ENCODE measurements around the gene DLX2. TPM values are rescaled to one million over a fixed set of nuclear protein-coding genes. Genes with fewer than 3 reads are reported as not detected.

Gene DLX2
- total and polyA plus RNA-seq, 2 of the 13 experiments (the other 11 are each of a cell fraction or from before 2014, with no cell fraction given), result 0.07 to 0.15 TPM

GRCh38 chr2:172102391-172103359 is at the start of gene DLX2 (continued):
- TF ChIP-seq ZNF274 (CRISPR knock-in tag; IDR thresholded peaks at IDR 0.05) (peak; percentile 68; the same call in 1 of the 2 replicates), HIC2 (CRISPR knock-in tag; IDR thresholded peaks at IDR 0.05; ENCODE audit: low read depth) (no peak), ZXDC (CRISPR knock-in tag; IDR thresholded peaks at IDR 0.05) (peak; percentile 70; the same call in 1 of the 2 replicates), MIER2 (CRISPR knock-in tag; IDR thresholded peaks at IDR 0.05) (peak; percentile 36; the same call in 1 of the 2 replicates), MTERF4 (CRISPR knock-in tag; IDR thresholded peaks at IDR 0.05) (peak; percentile 92), JARID2 (CRISPR knock-in tag; IDR thresholded peaks at IDR 0.05; ENCODE audit: insufficient replicate concordance) (no peak), DPF2 (CRISPR knock-in tag; IDR thresholded peaks at IDR 0.05; ENCODE audit: borderline replicate concordance, low read depth) (no peak), JUND (CRISPR knock-in tag; IDR thresholded peaks at IDR 0.05) (no peak), ZNF614 (CRISPR knock-in tag; IDR thresholded peaks at IDR 0.05; ENCODE audit: borderline replicate concordance) (peak; percentile 77; the same call in 1 of the 2 replicates), PLRG1 (conservative IDR thresholded peaks at IDR 0.05) (no peak), MEIS2 (CRISPR knock-in tag; IDR thresholded peaks at IDR 0.05) (peak; percentile 91), ZNF333 (CRISPR knock-in tag; IDR thresholded peaks at IDR 0.05; ENCODE audit: borderline replicate concordance) (peak; percentile 90), MYNN (CRISPR knock-in tag; IDR thresholded peaks at IDR 0.05; ENCODE audit: low read depth) (0 out of 2 replicates have a peak, but pooled peaks have one; percentile 58), PRPF4 (IDR thresholded peaks at IDR 0.05; ENCODE audit: low read depth, low read length, poor library complexity, severe bottlenecking) (no peak), KDM6A (CRISPR knock-in tag; IDR thresholded peaks at IDR 0.05; ENCODE audit: low read depth) (no peak), ZFP36L2 (CRISPR knock-in tag; IDR thresholded peaks at IDR 0.05) (no peak), ZNF512B (CRISPR knock-in tag; IDR thresholded peaks at IDR 0.05; ENCODE audit: borderline replicate concordance) (no peak), JUN (CRISPR knock-in tag; IDR thresholded peaks at IDR 0.05) (no peak), TEAD2 (CRISPR knock-in tag; IDR thresholded peaks at IDR 0.05) (peak; percentile 71; the same call in 1 of the 2 replicates), ZNF782 (CRISPR knock-in tag; IDR thresholded peaks at IDR 0.05; ENCODE audit: borderline replicate concordance) (peak; percentile 47; the same call in 1 of the 2 replicates), SNAPC2 (CRISPR knock-in tag; IDR thresholded peaks at IDR 0.05) (0 out of 2 replicates have a peak, but pooled peaks have one; percentile 22)
